DND-41 (cell line): ENCODE measurements around the gene CCDC51.
"Not testable (repeated sequence)": the region's sequence is repeated elsewhere in the genome, so short reads cannot be mapped to it uniquely, and the experiment has no call there.

Experiments
- ATAC-seq: fragments of 200-7000 bp; cut with Tn5 transposase; 3 replicates; pipeline ENCODE4 v1.9.1; 2021; ENCODE audit warnings: low read depth; ENCODE audit not compliant: insufficient read depth
- DNase-seq: peaks from one replicate; pipeline ENCODE4 v3.0.0-alpha.2; 2020
- H2AFZ ChIP-seq: 2 replicates; pipeline ENCODE4 v1.6.0; 2012; ENCODE audit warnings: low read depth, low read length
- H3K27ac ChIP-seq: 2 replicates; pipeline ENCODE4 v1.5.1; 2012; ENCODE audit warnings: low read length, inconsistent platforms
- H3K27me3 ChIP-seq: fragments of 200-600 bp; sonication (generic); 2 replicates; pipeline ENCODE4 v1.6.0; 2012; ENCODE audit warnings: low read length, mild to moderate bottlenecking, inconsistent platforms; ENCODE audit not compliant: insufficient read depth, poor library complexity
- H3K36me3 ChIP-seq: 2 replicates; pipeline ENCODE4 v1.5.1; 2012; ENCODE audit warnings: low read length, inconsistent platforms; ENCODE audit not compliant: insufficient read depth
- H3K4me1 ChIP-seq: 2 replicates; pipeline ENCODE4 v1.5.1; 2012; ENCODE audit warnings: mild to moderate bottlenecking, low read length; ENCODE audit not compliant: insufficient read depth
- H3K4me2 ChIP-seq: 2 replicates; pipeline ENCODE4 v1.6.0; 2012; ENCODE audit warnings: mild to moderate bottlenecking, moderate library complexity, low read length, inconsistent platforms; ENCODE audit not compliant: insufficient read depth
- H3K4me3 ChIP-seq, 2 experiments: fragments of 200-600 bp in 1 of 2; shearing (Covaris generic) in 1 of 2; 2 replicates each; pipeline ENCODE4 v1.5.1; 2012 to 2016; ENCODE audit warnings: inconsistent platforms in 2 of 2, low read length in 2 of 2, mild to moderate bottlenecking in 2 of 2, low read depth in 1 of 2, moderate library complexity in 1 of 2
- H3K79me2 ChIP-seq: 2 replicates; pipeline ENCODE4 v1.6.0; 2012; ENCODE audit warnings: low read length, inconsistent platforms; ENCODE audit not compliant: insufficient read depth
- H3K9ac ChIP-seq: 2 replicates; pipeline ENCODE4 v1.6.0; 2012; ENCODE audit warnings: low read depth, mild to moderate bottlenecking, inconsistent platforms, low read length, moderate library complexity
- H3K9me3 ChIP-seq: 2 replicates; pipeline ENCODE4 v1.5.1; 2012; ENCODE audit warnings: low read length, moderate library complexity, mild to moderate bottlenecking, inconsistent platforms; ENCODE audit not compliant: insufficient read depth, severe bottlenecking
- H4K20me1 ChIP-seq: 2 replicates; pipeline ENCODE4 v1.6.0; 2012; ENCODE audit warnings: low read length; ENCODE audit not compliant: insufficient read depth
- CTCF ChIP-seq: IDR thresholded peaks from 2 replicates; pipeline ENCODE4 v1.5.1; 2012; ENCODE audit warnings: borderline replicate concordance, low read length, moderate library complexity, mild to moderate bottlenecking; ENCODE audit not compliant: poor library complexity, severe bottlenecking; ENCODE audit errors: extremely low read depth
- EZH2 ChIP-seq: IDR thresholded peaks from 3 replicates; pipeline ENCODE4 v1.6.1; 2012; ENCODE audit warnings: borderline replicate concordance, low read depth, mild to moderate bottlenecking, moderate library complexity, low read length, inconsistent platforms; ENCODE audit not compliant: severe bottlenecking

The CCDC51 gene, protein sequence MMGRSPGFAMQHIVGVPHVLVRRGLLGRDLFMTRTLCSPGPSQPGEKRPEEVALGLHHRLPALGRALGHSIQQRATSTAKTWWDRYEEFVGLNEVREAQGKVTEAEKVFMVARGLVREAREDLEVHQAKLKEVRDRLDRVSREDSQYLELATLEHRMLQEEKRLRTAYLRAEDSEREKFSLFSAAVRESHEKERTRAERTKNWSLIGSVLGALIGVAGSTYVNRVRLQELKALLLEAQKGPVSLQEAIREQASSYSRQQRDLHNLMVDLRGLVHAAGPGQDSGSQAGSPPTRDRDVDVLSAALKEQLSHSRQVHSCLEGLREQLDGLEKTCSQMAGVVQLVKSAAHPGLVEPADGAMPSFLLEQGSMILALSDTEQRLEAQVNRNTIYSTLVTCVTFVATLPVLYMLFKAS

GRCh38 chr3:48439820-48440589, at the start of gene CCDC51, which contains the start of gene TMA7:
TSS of gene CCDC51 (minus strand) at chr3:48440119. CDS start at chr3:48435128, 4,991 bp downstream.
TSS of gene TMA7 (plus strand) at chr3:48440257. CDS start at chr3:48440297, 40 bp downstream.
- H3K9ac ChIP-seq = peak within 1 kb of the TSS; percentile 78
- peak within 1 kb of the TSS; percentile 93 for H2AFZ ChIP-seq
- TF ChIP-seq CTCF = peak; percentile 10
- TF ChIP-seq EZH2 = no peak
- H3K4me2 ChIP-seq = peak within 1 kb of the TSS; percentile 89
- H3K27me3 ChIP-seq = no peaks in the 10 kb centered on the region
- H3K79me2 ChIP-seq = peaks cover 40% of the 10 kb centered on the region
- H4K20me1 ChIP-seq = peaks cover 15% of the 10 kb centered on the region
- H3K4me1 ChIP-seq = peaks cover 46% of the 10 kb centered on the region
- H3K4me3 ChIP-seq = peak within 1 kb of the TSS; percentile 47 to 87
- ATAC-seq (peak; percentile 96), DNase-seq (peak; percentile 98)
- H3K36me3 ChIP-seq = peaks cover 23% of the 10 kb centered on the region
- peak within 1 kb of the TSS; percentile 87 for H3K27ac ChIP-seq
- H3K9me3 ChIP-seq = no peaks in the 10 kb centered on the region

- Histone ChIP-seq H3K4me3 (no peak overlapping the region), H3K27me3 (no peaks in the 10 kb centered on the region), H3K4me2 (no peak overlapping the region), H3K27ac (no peak overlapping the region), H3K9me3 (no peaks in the 10 kb centered on the region), H3K79me2 (no peaks in the 10 kb centered on the region), H4K20me1 (no peaks in the 10 kb centered on the region), H3K36me3 (no peaks in the 10 kb centered on the region), H3K4me1 (no peaks in the 10 kb centered on the region), H2AFZ (no peak overlapping the region), H3K9ac (no peak overlapping the region)
- TF ChIP-seq CTCF (no peak), EZH2 (no peak)
- ATAC-seq (no peak), DNase-seq (no peak)
These were observed 47.0 kb upstream of the CCDC51 start for GRCh38 chr3:48486952-48487351.

DNA sequence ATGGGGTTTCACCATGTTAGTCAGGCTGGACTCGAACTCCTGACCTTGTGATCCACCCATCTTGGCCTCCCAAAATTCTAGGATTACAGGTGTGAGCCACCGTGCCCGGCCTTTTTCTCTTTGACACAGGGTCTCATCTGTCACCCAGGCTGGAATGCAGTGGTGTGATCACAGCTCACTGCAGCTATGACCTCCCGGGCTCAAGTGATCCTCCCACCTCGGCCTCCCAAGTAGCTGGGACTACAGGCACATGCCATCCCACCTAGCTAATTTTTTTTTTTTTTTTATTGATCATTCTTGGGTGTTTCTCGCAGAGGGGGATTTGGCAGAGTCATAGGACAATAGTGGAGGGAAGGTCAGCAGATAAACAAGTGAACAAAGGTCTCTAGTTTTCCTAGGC, 42.9 kb upstream of the CCDC51 start:
- H3K4me3 ChIP-seq, DNase-seq, H3K27me3 ChIP-seq, H3K9me3 ChIP-seq, H3K9ac ChIP-seq, ATAC-seq, H2AFZ ChIP-seq, H3K27ac ChIP-seq, H3K36me3 ChIP-seq, H3K79me2 ChIP-seq, H3K4me2 ChIP-seq: not testable (repeated sequence)
- Histone ChIP-seq H3K4me1 (peaks cover 24% of the 10 kb centered on the region), H4K20me1 (peaks cover 10% of the 10 kb centered on the region; the same call in 1 of the 2 replicates)

DNA sequence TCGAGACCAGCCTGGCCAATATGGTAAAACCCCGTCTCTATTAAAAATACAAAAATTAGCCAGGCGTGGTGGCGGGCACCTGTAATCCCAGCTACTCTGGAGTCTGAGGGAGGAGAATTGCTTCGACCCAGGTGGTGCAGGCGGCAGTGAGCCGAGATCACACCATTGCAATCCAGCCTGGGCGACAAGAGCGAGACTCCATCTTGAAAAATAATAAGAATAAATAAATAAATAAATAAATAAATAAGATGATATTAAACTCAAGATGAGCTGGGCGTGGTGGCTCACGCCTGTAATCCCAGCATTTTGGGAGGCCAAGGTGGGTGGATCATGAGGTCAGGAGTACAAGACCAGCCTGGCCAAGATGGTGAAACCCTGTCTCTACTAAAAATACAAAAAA, 41.0 kb upstream of the CCDC51 start:
- H4K20me1 ChIP-seq = peaks cover 18% of the 10 kb centered on the region
- not testable (repeated sequence) for H3K79me2 ChIP-seq, H3K9ac ChIP-seq, H3K27me3 ChIP-seq, DNase-seq, H3K9me3 ChIP-seq, H3K36me3 ChIP-seq, ATAC-seq, H2AFZ ChIP-seq, H3K27ac ChIP-seq, H3K4me3 ChIP-seq, H3K4me2 ChIP-seq
- H3K4me1 ChIP-seq = peaks cover 27% of the 10 kb centered on the region
